ENCODE measurements around the gene SHCBP1.

The SHCBP1 gene

DNA sequence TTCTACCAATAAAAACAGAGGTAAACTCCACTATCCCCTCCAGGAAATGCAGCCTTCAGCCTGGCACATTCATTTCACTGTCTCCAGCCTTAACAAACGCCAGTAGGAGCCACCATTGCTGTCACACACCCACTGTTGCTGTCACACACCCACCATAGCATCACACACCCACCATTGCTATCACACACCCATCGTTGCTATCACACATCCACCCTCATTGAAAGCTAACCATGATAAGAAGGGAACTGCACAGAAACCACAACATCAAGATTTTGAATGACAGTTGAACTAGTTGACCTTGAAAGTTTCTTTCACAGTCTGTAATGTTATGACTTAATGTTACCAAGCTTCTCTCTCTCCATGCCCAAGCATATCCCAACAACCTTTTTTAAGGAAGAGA, 38.1 kb downstream of the SHCBP1 start (continued):
- TF ChIP-seq CREB5 (CRISPR knock-in tag; IDR thresholded peaks at IDR 0.05; ENCODE audit: low read depth) (no peak), TCF4 (CRISPR knock-in tag; IDR thresholded peaks at IDR 0.05; ENCODE audit: borderline replicate concordance) (no peak)

GRCh38 chr16:46582313-46582712, 38.9 kb downstream of the SHCBP1 start:
- TF ChIP-seq TSHZ2 (CRISPR knock-in tag; IDR thresholded peaks at IDR 0.05) (no peak), PPARA (CRISPR knock-in tag; IDR thresholded peaks at IDR 0.05; ENCODE audit: borderline replicate concordance) (no peak), ZFP3 (CRISPR knock-in tag; IDR thresholded peaks at IDR 0.05) (no peak), OSR1 (CRISPR knock-in tag; IDR thresholded peaks at IDR 0.05) (no peak), TOX (CRISPR knock-in tag; IDR thresholded peaks at IDR 0.05; ENCODE audit: borderline replicate concordance) (no peak), ESRRG (CRISPR knock-in tag; IDR thresholded peaks at IDR 0.05) (no peak), ZC3H10 (CRISPR knock-in tag; IDR thresholded peaks at IDR 0.05) (no peak), BACH2 (CRISPR knock-in tag; IDR thresholded peaks at IDR 0.05; ENCODE audit: borderline replicate concordance) (no peak), CREB5 (CRISPR knock-in tag; IDR thresholded peaks at IDR 0.05; ENCODE audit: low read depth) (no peak), POU6F1 (CRISPR knock-in tag; IDR thresholded peaks at IDR 0.05; ENCODE audit: borderline replicate concordance, low read depth) (no peak), ZFP30 (CRISPR knock-in tag; IDR thresholded peaks at IDR 0.05) (no peak), GLIS3 (CRISPR knock-in tag; IDR thresholded peaks at IDR 0.05) (no peak), RARB (CRISPR knock-in tag; IDR thresholded peaks at IDR 0.05) (no peak), SNAI2 (CRISPR knock-in tag; IDR thresholded peaks at IDR 0.05) (no peak), TCF4 (CRISPR knock-in tag; IDR thresholded peaks at IDR 0.05; ENCODE audit: borderline replicate concordance) (no peak), ZNF8 (CRISPR knock-in tag; IDR thresholded peaks at IDR 0.05) (no peak), ZNF70 (CRISPR knock-in tag; IDR thresholded peaks at IDR 0.05) (no peak), PATZ1 (CRISPR knock-in tag; IDR thresholded peaks at IDR 0.05; ENCODE audit: borderline replicate concordance) (no peak)
- TF ChIP-seq, protein P1, sequence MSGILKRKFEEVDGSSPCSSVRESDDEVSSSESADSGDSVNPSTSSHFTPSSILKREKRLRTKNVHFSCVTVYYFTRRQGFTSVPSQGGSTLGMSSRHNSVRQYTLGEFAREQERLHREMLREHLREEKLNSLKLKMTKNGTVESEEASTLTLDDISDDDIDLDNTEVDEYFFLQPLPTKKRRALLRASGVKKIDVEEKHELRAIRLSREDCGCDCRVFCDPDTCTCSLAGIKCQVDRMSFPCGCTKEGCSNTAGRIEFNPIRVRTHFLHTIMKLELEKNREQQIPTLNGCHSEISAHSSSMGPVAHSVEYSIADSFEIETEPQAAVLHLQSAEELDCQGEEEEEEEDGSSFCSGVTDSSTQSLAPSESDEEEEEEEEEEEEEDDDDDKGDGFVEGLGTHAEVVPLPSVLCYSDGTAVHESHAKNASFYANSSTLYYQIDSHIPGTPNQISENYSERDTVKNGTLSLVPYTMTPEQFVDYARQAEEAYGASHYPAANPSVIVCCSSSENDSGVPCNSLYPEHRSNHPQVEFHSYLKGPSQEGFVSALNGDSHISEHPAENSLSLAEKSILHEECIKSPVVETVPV (CRISPR knock-in tag; IDR thresholded peaks at IDR 0.05): no peak
- ATAC-seq: no peak

- no peak for ATAC-seq
- TF ChIP-seq PPARA (CRISPR knock-in tag; IDR thresholded peaks at IDR 0.05; ENCODE audit: borderline replicate concordance): no peak
- TF ChIP-seq OSR1 (CRISPR knock-in tag; IDR thresholded peaks at IDR 0.05): no peak
- TF ChIP-seq CSDC2 (CRISPR knock-in tag; IDR thresholded peaks at IDR 0.05): no peak
- TF ChIP-seq TOX (CRISPR knock-in tag; IDR thresholded peaks at IDR 0.05; ENCODE audit: borderline replicate concordance): no peak
- TF ChIP-seq ESRRG (CRISPR knock-in tag; IDR thresholded peaks at IDR 0.05): no peak
- TF ChIP-seq ZNF565 (CRISPR knock-in tag; conservative IDR thresholded peaks at IDR 0.05; ENCODE audit: low read depth): no peak
- TF ChIP-seq TSHZ2 (CRISPR knock-in tag; IDR thresholded peaks at IDR 0.05): no peak
- TF ChIP-seq BACH2 (CRISPR knock-in tag; IDR thresholded peaks at IDR 0.05; ENCODE audit: borderline replicate concordance): no peak
- TF ChIP-seq SNAI2 (CRISPR knock-in tag; IDR thresholded peaks at IDR 0.05): no peak
- TF ChIP-seq, protein P1 (CRISPR knock-in tag; IDR thresholded peaks at IDR 0.05): no peak
Measured at GRCh38 chr16:46577988-46578579, 43.1 kb downstream of the SHCBP1 start.
